NB4 (cell line): ENCODE data around the gene XPO5.
"Not testable (repeated sequence)": the region's sequence is repeated elsewhere in the genome, so short reads cannot be mapped to it uniquely, and the experiment has no call there.

Experiments used
- DNase-seq: peaks from one replicate; pipeline ENCODE4 v3.0.0; 2010; ENCODE audit warnings: low read depth
- H3K4me3 ChIP-seq: one replicate; pipeline ENCODE4 v1.5.1; 2011; ENCODE audit warnings: mild to moderate bottlenecking, low read depth, low read length, moderate library complexity
- CTCF ChIP-seq: IDR thresholded peaks from one replicate; pipeline ENCODE4 v1.5.1; 2012; ENCODE audit warnings: low read depth, low read length
- MAX ChIP-seq: IDR thresholded peaks from 2 replicates; pipeline ENCODE4 v1.6.1; 2011; ENCODE audit warnings: low read depth, low read length
- MYC ChIP-seq: IDR thresholded peaks from 2 replicates; pipeline ENCODE4 v1.6.1; 2011; ENCODE audit warnings: low read depth, low read length
- POLR2A ChIP-seq: IDR thresholded peaks from 2 replicates; pipeline ENCODE4 v1.6.1; 2011; ENCODE audit warnings: mild to moderate bottlenecking; ENCODE audit not compliant: insufficient read length; ENCODE audit errors: extremely low read depth

XPO5 gene

GRCh38 chr6:43578748-43579147 lies 2.9 kb upstream of the XPO5 start:
- TF ChIP-seq POLR2A: no peak
- TF ChIP-seq MYC: no peak
- no peak overlapping the region for H3K4me3 ChIP-seq
- DNase-seq: no peak

- TF ChIP-seq MAX (peak; percentile 87), CTCF (no peak), MYC (0 out of 2 replicates have a peak, but pooled peaks have one; percentile 39), POLR2A (no peak)
- DNase-seq: peak; percentile 68
- peak overlapping the region; percentile 94 for H3K4me3 ChIP-seq
Measured at GRCh38 chr6:43575105-43575771, 600 bp downstream of the XPO5 start.

- no peak for DNase-seq
- H3K4me3 ChIP-seq: no peak overlapping the region
- no peak for TF ChIP-seq POLR2A
- no peak for TF ChIP-seq CTCF
- TF ChIP-seq MYC: no peak
- no peak for TF ChIP-seq MAX
Measured at GRCh38 chr6:43572015-43572414, 3.8 kb downstream of the XPO5 start.

- peak; percentile 20 for DNase-seq
- no peak for TF ChIP-seq MYC
- TF ChIP-seq POLR2A: no peak
- no peak for TF ChIP-seq MAX
- no peak for TF ChIP-seq CTCF
- no peak overlapping the region for H3K4me3 ChIP-seq
Measured at GRCh38 chr6:43570876-43571441, 4.9 kb downstream of the XPO5 start.

GRCh38 chr6:43559328-43559727 lies 16.5 kb downstream of the XPO5 start:
- no peak for DNase-seq
- TF ChIP-seq CTCF (no peak), MYC (no peak), MAX (no peak), POLR2A (no peak)
- no peak overlapping the region for H3K4me3 ChIP-seq

- H3K4me3 ChIP-seq, DNase-seq: not testable (repeated sequence)
Measured at GRCh38 chr6:43557620-43558019, 18.2 kb downstream of the XPO5 start.

- no peak overlapping the region for H3K4me3 ChIP-seq
- DNase-seq: peak; percentile 23
Measured at GRCh38 chr6:43547222-43547621, 28.6 kb downstream of the XPO5 start.

More at GRCh38 chr6:43547222-43547621, 28.6 kb downstream of the XPO5 start:
- TF ChIP-seq MAX: no peak
- TF ChIP-seq CTCF: no peak
- no peak for TF ChIP-seq POLR2A
- TF ChIP-seq MYC: no peak
